ENCODE measurements around the gene SLC38A10.

The SLC38A10 gene

GRCh38 chr17:81246679-81247338 is 48.3 kb downstream of the SLC38A10 start:
- no peak overlapping the region for H3K4me3 ChIP-seq (replicated peaks in 1 of 2; ENCODE audit: low read depth in 2 of 2, low read length in 2 of 2)
- no peak for DNase-seq (ENCODE audit: low read depth in 2 of 2)
- no peak for TF ChIP-seq CTCF (IDR thresholded peaks at IDR 0.05; ENCODE audit: low read depth, low read length)

- no peak for DNase-seq (ENCODE audit: low read depth in 2 of 2)
- no peak for TF ChIP-seq CTCF (IDR thresholded peaks at IDR 0.05; ENCODE audit: low read depth, low read length)
- H3K4me3 ChIP-seq (replicated peaks in 1 of 2; ENCODE audit: low read depth in 2 of 2, low read length in 2 of 2) = no peak overlapping the region
Observed at GRCh38 chr17:81246343-81246670, 48.8 kb downstream of the SLC38A10 start.

DNA sequence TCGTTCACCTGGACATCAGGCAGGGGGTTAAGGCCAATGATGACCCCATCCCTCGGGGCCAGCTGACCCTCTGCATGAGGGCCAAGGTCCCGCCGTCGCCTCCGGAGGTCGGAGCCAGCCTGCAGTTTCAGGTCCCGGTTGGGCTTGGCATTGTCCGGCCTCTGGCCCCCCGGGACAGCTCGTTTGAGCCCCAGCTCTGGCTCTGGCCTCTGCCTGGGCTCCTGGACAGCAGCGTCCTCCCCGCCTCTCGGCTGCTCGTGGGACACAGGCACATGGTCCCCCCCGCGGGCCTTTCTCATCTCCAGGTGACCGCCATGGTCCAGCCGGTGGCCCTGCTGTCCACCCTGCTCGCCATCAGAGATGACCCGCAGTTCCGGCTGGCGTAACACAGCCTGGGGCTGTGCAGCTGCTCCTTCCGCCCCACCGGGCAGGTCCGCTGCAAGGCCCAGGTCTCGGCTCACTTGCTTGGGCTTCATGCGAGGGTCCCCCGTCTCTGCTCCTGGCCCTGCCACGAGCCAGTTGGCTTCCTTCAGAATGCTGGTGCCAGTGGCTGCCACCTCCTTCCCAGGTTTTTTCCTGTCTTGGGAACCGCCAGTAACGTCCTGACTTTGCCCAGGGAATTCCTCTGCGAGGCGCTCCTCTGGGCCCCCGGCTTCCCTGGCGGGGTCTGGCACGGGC is 49.3 kb downstream of the SLC38A10 start:
- no peak for DNase-seq (ENCODE audit: low read depth in 2 of 2)
- no peak for TF ChIP-seq CTCF (IDR thresholded peaks at IDR 0.05; ENCODE audit: low read depth, low read length)
- H3K4me3 ChIP-seq (replicated peaks in 1 of 2; ENCODE audit: low read depth in 2 of 2, low read length in 2 of 2) = no peak overlapping the region

GRCh38 chr17:81245024-81245664 is 50.0 kb downstream of the SLC38A10 start:
- no peak overlapping the region for H3K4me3 ChIP-seq (replicated peaks in 1 of 2; ENCODE audit: low read depth in 2 of 2, low read length in 2 of 2)
- TF ChIP-seq CTCF (IDR thresholded peaks at IDR 0.05; ENCODE audit: low read depth, low read length) = no peak
- DNase-seq (ENCODE audit: low read depth in 2 of 2) = no peak

DNA sequence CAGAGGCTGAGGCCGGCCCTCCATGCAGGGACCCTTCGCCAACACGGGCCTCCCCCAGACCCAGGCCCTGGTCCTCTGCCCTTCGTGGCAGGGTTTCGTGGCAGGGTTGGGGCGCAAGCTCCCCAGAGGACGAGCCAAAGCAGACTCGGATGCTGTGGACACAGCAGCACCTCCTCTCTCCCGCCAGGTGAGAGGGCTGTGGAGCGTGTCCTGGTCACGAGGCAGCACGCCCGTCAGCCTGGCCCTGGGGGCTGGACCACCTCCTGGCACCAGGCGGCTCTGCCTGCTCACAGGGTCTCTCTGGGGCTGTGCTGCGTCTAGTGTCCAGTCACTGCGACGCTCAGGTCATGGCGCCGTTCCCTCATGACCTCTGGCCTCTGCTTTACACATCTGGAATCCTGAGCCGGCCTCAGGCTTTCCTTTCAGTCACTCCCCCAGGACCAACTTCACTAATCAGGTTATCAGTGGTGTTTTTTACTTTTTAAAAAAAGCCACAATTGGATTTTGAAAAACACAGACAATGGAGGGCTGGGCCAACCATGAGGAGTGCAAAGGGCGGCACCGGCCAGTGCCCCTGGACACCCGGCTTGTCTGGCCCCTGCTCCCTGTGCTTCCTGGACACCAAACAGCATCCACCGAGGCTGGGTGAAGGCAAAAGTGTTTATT is 50.6 kb downstream of the SLC38A10 start:
- no peak for TF ChIP-seq CTCF (IDR thresholded peaks at IDR 0.05; ENCODE audit: low read depth, low read length)
- DNase-seq (ENCODE audit: low read depth in 2 of 2) = no peak
- H3K4me3 ChIP-seq (replicated peaks in 1 of 2; ENCODE audit: low read depth in 2 of 2, low read length in 2 of 2) = no peak overlapping the region

- no peak for TF ChIP-seq CTCF (IDR thresholded peaks at IDR 0.05; ENCODE audit: low read depth, low read length)
- no peak for DNase-seq (ENCODE audit: low read depth in 2 of 2)
- no peak overlapping the region for H3K4me3 ChIP-seq (replicated peaks in 1 of 2; ENCODE audit: low read depth in 2 of 2, low read length in 2 of 2)
Observed at GRCh38 chr17:81243333-81243664, 51.8 kb downstream of the SLC38A10 start.
